A673 (cell line): ENCODE measurements around the gene HDAC4.

Experiments
- CTCF ChIP-seq: fragments of 300-800, 200-600 bp; sonication (generic); conservative IDR thresholded peaks from 2 replicates; pipeline ENCODE4 v1.5.1; 2017; ENCODE audit warnings: low read depth, mild to moderate bottlenecking, antibody characterized with exemption, low read length, moderate library complexity, mixed read lengths
- EZH2 ChIP-seq: fragments of 200-600 bp; sonication (generic); IDR thresholded peaks from 2 replicates; pipeline ENCODE4 v1.6.1; 2017; ENCODE audit warnings: borderline replicate concordance, low read depth, mild to moderate bottlenecking, mixed read lengths, antibody characterized with exemption, low read length; ENCODE audit not compliant: poor library complexity, severe bottlenecking

- TF ChIP-seq CTCF, result no peak
- no peak for TF ChIP-seq EZH2
Observed at GRCh38 chr2:239258248-239258647, 142.6 kb downstream of the HDAC4 start.
